ENCODE results near the gene KIF13A. TPM values are rescaled to one million over a fixed set of nuclear protein-coding genes. Genes with fewer than 3 reads are reported as not detected.

The KIF13A gene
- total and polyA plus RNA-seq, 10 of the 15 experiments (the other 5 are each of a cell fraction or from before 2014, with no cell fraction given) = 0.02 to 0.26 (median 0.13) TPM; not detected in 2

DNA sequence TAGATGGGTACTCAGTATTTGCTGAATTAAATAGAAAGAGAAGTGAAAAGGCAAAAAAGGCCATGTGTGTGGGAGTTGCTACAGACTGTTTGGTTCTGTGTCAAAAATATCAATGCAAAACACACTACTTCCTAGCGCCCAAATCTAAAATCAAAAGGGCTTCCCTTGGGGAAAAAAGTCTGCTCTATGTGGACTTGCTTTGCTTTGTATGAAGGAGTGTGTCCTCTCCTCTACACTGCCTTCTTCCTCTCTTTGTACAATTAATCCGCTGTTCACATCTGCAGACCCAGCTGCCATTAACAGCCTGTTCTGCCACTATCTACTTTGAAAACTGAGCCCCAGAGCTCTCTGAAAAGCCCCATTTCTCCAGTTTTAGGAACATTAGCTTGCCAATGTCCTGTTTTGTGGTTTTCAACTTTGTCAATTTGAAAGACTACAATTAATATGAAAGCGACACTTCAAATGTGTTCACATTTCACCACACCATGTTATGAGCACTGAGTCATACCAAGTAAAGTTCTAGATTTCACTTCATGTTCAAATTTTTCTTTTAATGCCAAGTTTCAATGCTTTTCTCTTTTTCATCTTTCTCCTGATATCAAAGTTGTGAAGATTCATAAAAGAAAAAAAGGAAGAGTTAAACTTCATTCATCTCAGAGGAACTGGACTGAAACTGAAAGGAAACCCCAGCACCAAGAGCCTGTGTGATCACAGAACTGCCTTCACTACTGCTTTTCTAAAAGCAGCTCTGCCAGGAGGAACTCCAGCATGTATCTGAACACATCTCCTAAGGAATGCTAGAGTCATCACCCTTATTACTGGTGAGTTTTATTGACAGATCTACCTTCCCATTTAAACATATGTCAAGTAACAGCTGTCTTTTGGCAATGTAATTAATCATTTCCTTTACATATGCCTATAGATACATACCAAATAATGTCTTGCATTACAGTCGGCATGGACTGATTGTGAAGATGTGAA, 102.6 kb downstream of the KIF13A start:
- Histone ChIP-seq H3K27me3 (replicated peaks in 1 of 2; ENCODE audit: control insufficient read depth in 2 of 2, insufficient read depth in 2 of 2, low read length in 1 of 2) (no peaks in the 10 kb centered on the region; a peak in 1 of 4 replicates), H3K4me1 (ENCODE audit: control insufficient read depth, insufficient read depth, low read length) (peaks cover 18% of the 10 kb centered on the region), H3K36me3 (ENCODE audit: control insufficient read depth in 2 of 2, insufficient read depth in 2 of 2, low read length in 1 of 2) (no peaks in the 10 kb centered on the region), H4K20me1 (ENCODE audit: control insufficient read depth, insufficient read depth) (no peaks in the 10 kb centered on the region), H3K27ac (ENCODE audit: control insufficient read depth, insufficient read depth) (peak overlapping the region; percentile 22; the same call in 1 of the 2 replicates), H3K79me2 (ENCODE audit: control insufficient read depth, insufficient read depth, low read length) (no peaks in the 10 kb centered on the region), H3K4me2 (ENCODE audit: control insufficient read depth, insufficient read depth) (peak overlapping the region; percentile 71), H2AFZ (ENCODE audit: control insufficient read depth, low read depth, low read length) (no peak overlapping the region; the same call in 1 of the 2 replicates), H3K9me3 (replicated peaks; ENCODE audit: control insufficient read depth, insufficient read depth, low read length) (no peaks in the 10 kb centered on the region), H3K9ac (ENCODE audit: control insufficient read depth, insufficient read depth, low read length) (no peak overlapping the region), H3K4me3 (0 out of 2 replicates have a peak overlapping the region, but pooled peaks have one; percentile 8)
- no TSS peak for BruUV-seq (replicated peaks)
- in situ Hi-C loops (cut with MboI) (no loop called here), intact Hi-C loops (cut with micrococcal nuclease; ENCODE audit: unreplicated experiment) (loop anchor here (5.0 kb wide), 1 partner anchor 103 kb away; the partner anchor contains the start of gene KIF13A)
- peak; percentile 89 for ATAC-seq
- ChIA-PET POLR2A (no interaction called here), RAD21 (ENCODE audit: unreplicated experiment) (no interaction called here), SMC1A (ENCODE audit: uncharacterized antibody, unreplicated experiment) (interaction anchor here (0.6 to 1.5 kb wide), 6 partner anchors 83 to 655 kb away, joined by 3 read pairs; no protein-coding TSS in a partner anchor), CTCF (interaction anchor here (0.6 to 1.3 kb wide), 2 partner anchors 67 to 264 kb away, joined by 3 to 4 read pairs; no protein-coding TSS in a partner anchor)
- 0% methylated on average over 4 of the region's 4 CpGs for WGBS (ENCODE audit: insufficient coverage, insufficient replicate concordance, low lambda C conversion rate, missing lambda C conversion rate)
- FAIRE-seq = no peak
- DNase-seq (ENCODE audit: low read depth, low spot score) = peak; percentile 80
- TF ChIP-seq STAT3 (IDR thresholded peaks at IDR 0.05; ENCODE audit: low read depth, low read length) (peak; percentile 89), CEBPB (IDR thresholded peaks at IDR 0.05; ENCODE audit: borderline replicate concordance in 1 of 2, low read depth in 2 of 2, low read length in 2 of 2) (0 out of 4 replicates have a peak, but pooled peaks of 1 of the 2 experiments have one; percentile 72), SIN3A (IDR thresholded peaks at IDR 0.05; ENCODE audit: low read depth, low read length) (no peak), EGR1 (IDR thresholded peaks at IDR 0.05; ENCODE audit: borderline replicate concordance in 1 of 2, low read depth in 2 of 2, low read length in 2 of 2) (peak in 1 of 2 experiments; percentile 45; a peak in 1 of 3 replicates), ASH2L (IDR thresholded peaks at IDR 0.05; ENCODE audit: borderline replicate concordance, low read depth) (0 out of 2 replicates have a peak, but pooled peaks have one; percentile 59), ZNF217 (IDR thresholded peaks at IDR 0.05) (peak; percentile 82; the same call in 1 of the 2 replicates), MEF2A (IDR thresholded peaks at IDR 0.05; ENCODE audit: insufficient read depth, low read depth, low read length) (peak; percentile 74), BHLHE40 (IDR thresholded peaks at IDR 0.05; ENCODE audit: borderline replicate concordance in 1 of 2, low read depth in 2 of 2, low read length in 1 of 2) (peak; percentile 43 to 58; a peak in 2 of 4 replicates), E2F8 (IDR thresholded peaks at IDR 0.05; ENCODE audit: low read depth, partially characterized antibody) (no peak), RUNX3 (IDR thresholded peaks at IDR 0.05; ENCODE audit: low read length) (peak; percentile 99), CREB1 (IDR thresholded peaks at IDR 0.05; ENCODE audit: low read depth) (0 out of 2 replicates have a peak, but pooled peaks have one; percentile 29), JUNB (IDR thresholded peaks at IDR 0.05) (peak; percentile 96), FOXM1 (IDR thresholded peaks at IDR 0.05; ENCODE audit: low read depth, low read length) (peak; percentile 96), MLLT1 (IDR thresholded peaks at IDR 0.05) (0 out of 2 replicates have a peak, but pooled peaks have one; percentile 24), CBX5 (IDR thresholded peaks at IDR 0.05; ENCODE audit: low read depth) (peak; percentile 27; the same call in 1 of the 2 replicates)
- TF ChIP-seq, protein P1, sequence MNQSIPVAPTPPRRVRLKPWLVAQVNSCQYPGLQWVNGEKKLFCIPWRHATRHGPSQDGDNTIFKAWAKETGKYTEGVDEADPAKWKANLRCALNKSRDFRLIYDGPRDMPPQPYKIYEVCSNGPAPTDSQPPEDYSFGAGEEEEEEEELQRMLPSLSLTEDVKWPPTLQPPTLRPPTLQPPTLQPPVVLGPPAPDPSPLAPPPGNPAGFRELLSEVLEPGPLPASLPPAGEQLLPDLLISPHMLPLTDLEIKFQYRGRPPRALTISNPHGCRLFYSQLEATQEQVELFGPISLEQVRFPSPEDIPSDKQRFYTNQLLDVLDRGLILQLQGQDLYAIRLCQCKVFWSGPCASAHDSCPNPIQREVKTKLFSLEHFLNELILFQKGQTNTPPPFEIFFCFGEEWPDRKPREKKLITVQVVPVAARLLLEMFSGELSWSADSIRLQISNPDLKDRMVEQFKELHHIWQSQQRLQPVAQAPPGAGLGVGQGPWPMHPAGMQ (IDR thresholded peaks at IDR 0.05; ENCODE audit: borderline replicate concordance) = no peak

All from GM12878 (cell line).